DND-41 (cell line): ENCODE results near the gene FXYD7.

ENCODE experiments used
- CTCF ChIP-seq: IDR thresholded peaks from 2 replicates; pipeline ENCODE4 v1.5.1; 2012; ENCODE audit warnings: borderline replicate concordance, low read length, moderate library complexity, mild to moderate bottlenecking; ENCODE audit not compliant: poor library complexity, severe bottlenecking; ENCODE audit errors: extremely low read depth
- EZH2 ChIP-seq: IDR thresholded peaks from 3 replicates; pipeline ENCODE4 v1.6.1; 2012; ENCODE audit warnings: borderline replicate concordance, low read depth, mild to moderate bottlenecking, moderate library complexity, low read length, inconsistent platforms; ENCODE audit not compliant: severe bottlenecking

DNA sequence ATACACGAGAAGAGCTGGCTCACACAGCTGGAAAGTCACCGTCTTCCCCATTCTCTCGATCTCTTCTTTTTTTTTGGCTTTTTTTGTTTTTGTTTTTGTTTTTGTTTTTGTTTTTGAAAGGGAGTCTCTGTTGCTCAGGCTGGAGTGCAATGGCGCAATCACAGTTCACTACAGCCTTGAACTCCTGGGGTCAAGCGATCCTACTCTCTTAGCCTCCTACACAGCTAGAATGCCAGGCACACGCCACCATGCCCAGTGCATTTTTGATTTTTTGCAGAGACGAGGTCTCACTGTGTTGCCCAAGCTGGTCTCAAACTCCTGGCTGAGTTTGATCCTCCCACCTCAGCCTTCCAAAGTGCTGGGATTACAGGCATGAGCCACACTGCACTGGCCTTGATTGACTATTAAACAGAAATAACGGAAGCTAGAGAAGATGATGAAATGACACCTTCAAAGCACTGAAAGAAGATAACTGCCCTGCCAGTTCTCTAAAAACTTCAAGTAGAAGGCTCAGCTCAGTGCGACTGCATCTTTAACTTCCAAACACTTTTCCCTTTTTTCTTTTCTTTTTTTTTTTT is 23.4 kb upstream of the FXYD7 start:
- no peak for TF ChIP-seq CTCF
- TF ChIP-seq EZH2 = no peak
